Measurements from ENCODE around the gene LRRK2. TPM values are rescaled to one million over a fixed set of nuclear protein-coding genes. Genes with fewer than 3 reads are reported as not detected.

Gene LRRK2
- total and polyA plus RNA-seq, 10 of the 15 experiments (the other 5 are each of a cell fraction or from before 2014, with no cell fraction given), result 0.80 to 32.6 (median 1.4) TPM

GRCh38 chr12:40202095-40203059 is 22.4 kb upstream of the LRRK2 start (continued):
- TF ChIP-seq RFX5 (IDR thresholded peaks at IDR 0.05; ENCODE audit: low read depth, low read length), result no peak
- TF ChIP-seq ASH2L (IDR thresholded peaks at IDR 0.05; ENCODE audit: borderline replicate concordance, low read depth), result no peak
- peak; percentile 41; the same call in 1 of the 2 replicates for TF ChIP-seq BMI1 (IDR thresholded peaks at IDR 0.05; ENCODE audit: borderline replicate concordance)
- TF ChIP-seq ZNF24 (IDR thresholded peaks at IDR 0.05), result peak; percentile 66; the same call in 1 of the 2 replicates
- no peak for TF ChIP-seq CHD4 (IDR thresholded peaks at IDR 0.05)
- no peak for TF ChIP-seq EZH2 (IDR thresholded peaks at IDR 0.05; ENCODE audit: borderline replicate concordance, control insufficient read depth, low read depth, low read length)
- TF ChIP-seq SIN3A (IDR thresholded peaks at IDR 0.05; ENCODE audit: low read depth, low read length), result no peak

DNA sequence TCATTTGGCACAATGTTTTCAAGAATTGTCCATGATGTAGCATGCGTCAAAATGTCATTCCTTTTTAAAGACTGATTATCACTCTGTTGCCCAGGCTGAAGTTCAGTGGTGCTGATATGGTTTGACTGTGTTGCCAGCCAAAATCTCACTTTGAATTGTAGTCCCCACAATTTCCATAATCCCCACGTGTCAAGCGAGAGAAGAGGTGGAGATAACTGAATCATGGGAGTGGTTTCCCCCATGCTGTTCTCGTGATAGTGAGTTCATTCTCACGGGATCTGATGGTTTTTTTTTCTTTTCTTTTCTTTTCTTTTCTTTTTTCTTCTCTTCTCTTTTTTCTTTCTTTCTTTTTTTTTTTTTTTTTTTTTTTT is 21.8 kb upstream of the LRRK2 start:
- no peak for FAIRE-seq
- H2AFZ ChIP-seq (ENCODE audit: control insufficient read depth, low read depth, low read length), result no peak overlapping the region
- no peak for DNase-seq (ENCODE audit: low read depth, low spot score)

More for the DNA sequence above, 21.8 kb upstream of the LRRK2 start:
- in situ Hi-C loops (cut with MboI) (no loop called here), intact Hi-C loops (cut with micrococcal nuclease; ENCODE audit: unreplicated experiment) (no loop called here)
- WGBS (ENCODE audit: insufficient coverage, insufficient replicate concordance, low lambda C conversion rate, missing lambda C conversion rate), result 53% methylated on average over 5 of the region's 5 CpGs
- Histone ChIP-seq H3K27me3 (replicated peaks in 1 of 2; ENCODE audit: control insufficient read depth in 2 of 2, insufficient read depth in 2 of 2, low read length in 1 of 2) (no peaks in the 10 kb centered on the region), H3K27ac (ENCODE audit: control insufficient read depth, insufficient read depth) (no peak overlapping the region), H3K9ac (ENCODE audit: control insufficient read depth, insufficient read depth, low read length) (no peak overlapping the region), H3K79me2 (ENCODE audit: control insufficient read depth, insufficient read depth, low read length) (no peaks in the 10 kb centered on the region), H3K4me3 (no peak overlapping the region), H4K20me1 (ENCODE audit: control insufficient read depth, insufficient read depth) (no peaks in the 10 kb centered on the region), H3K4me1 (ENCODE audit: control insufficient read depth, insufficient read depth, low read length) (no peaks in the 10 kb centered on the region), H3K4me2 (ENCODE audit: control insufficient read depth, insufficient read depth) (no peak overlapping the region), H3K9me3 (replicated peaks; ENCODE audit: control insufficient read depth, insufficient read depth, low read length) (no peaks in the 10 kb centered on the region; the same call in 2 of the 3 replicates), H3K36me3 (ENCODE audit: control insufficient read depth in 2 of 2, insufficient read depth in 2 of 2, low read length in 1 of 2) (no peaks in the 10 kb centered on the region)
- CTCF ChIA-PET, result interaction anchor here (0.6 kb wide), 1 partner anchor 349 kb away, joined by 3 read pairs; no protein-coding TSS in a partner anchor
- BruUV-seq (replicated peaks), result no TSS peak
- RAD21 ChIA-PET (ENCODE audit: unreplicated experiment), result interaction anchor here (0.6 to 2.4 kb wide), 3 partner anchors 31 to 45 kb away, joined by 5 to 16 read pairs (median 7); no protein-coding TSS in a partner anchor
- SMC1A ChIA-PET (ENCODE audit: uncharacterized antibody, unreplicated experiment), result interaction anchor here (1.9 to 4.7 kb wide), 4 partner anchors 10 to 47 kb away, joined by 8 to 42 read pairs (median 12); partner anchors contain the start of gene LRRK2
- TF ChIP-seq CHD2 (IDR thresholded peaks at IDR 0.05; ENCODE audit: borderline replicate concordance, low read depth, low read length) (peak; percentile 57; the same call in 1 of the 2 replicates), GATAD2B (conservative IDR thresholded peaks at IDR 0.05; ENCODE audit: low read depth) (0 out of 2 replicates have a peak, but pooled peaks have one; percentile 15), RAD51 (IDR thresholded peaks at IDR 0.05) (peak; percentile 51; the same call in 1 of the 2 replicates)
- TF ChIP-seq, protein P1, sequence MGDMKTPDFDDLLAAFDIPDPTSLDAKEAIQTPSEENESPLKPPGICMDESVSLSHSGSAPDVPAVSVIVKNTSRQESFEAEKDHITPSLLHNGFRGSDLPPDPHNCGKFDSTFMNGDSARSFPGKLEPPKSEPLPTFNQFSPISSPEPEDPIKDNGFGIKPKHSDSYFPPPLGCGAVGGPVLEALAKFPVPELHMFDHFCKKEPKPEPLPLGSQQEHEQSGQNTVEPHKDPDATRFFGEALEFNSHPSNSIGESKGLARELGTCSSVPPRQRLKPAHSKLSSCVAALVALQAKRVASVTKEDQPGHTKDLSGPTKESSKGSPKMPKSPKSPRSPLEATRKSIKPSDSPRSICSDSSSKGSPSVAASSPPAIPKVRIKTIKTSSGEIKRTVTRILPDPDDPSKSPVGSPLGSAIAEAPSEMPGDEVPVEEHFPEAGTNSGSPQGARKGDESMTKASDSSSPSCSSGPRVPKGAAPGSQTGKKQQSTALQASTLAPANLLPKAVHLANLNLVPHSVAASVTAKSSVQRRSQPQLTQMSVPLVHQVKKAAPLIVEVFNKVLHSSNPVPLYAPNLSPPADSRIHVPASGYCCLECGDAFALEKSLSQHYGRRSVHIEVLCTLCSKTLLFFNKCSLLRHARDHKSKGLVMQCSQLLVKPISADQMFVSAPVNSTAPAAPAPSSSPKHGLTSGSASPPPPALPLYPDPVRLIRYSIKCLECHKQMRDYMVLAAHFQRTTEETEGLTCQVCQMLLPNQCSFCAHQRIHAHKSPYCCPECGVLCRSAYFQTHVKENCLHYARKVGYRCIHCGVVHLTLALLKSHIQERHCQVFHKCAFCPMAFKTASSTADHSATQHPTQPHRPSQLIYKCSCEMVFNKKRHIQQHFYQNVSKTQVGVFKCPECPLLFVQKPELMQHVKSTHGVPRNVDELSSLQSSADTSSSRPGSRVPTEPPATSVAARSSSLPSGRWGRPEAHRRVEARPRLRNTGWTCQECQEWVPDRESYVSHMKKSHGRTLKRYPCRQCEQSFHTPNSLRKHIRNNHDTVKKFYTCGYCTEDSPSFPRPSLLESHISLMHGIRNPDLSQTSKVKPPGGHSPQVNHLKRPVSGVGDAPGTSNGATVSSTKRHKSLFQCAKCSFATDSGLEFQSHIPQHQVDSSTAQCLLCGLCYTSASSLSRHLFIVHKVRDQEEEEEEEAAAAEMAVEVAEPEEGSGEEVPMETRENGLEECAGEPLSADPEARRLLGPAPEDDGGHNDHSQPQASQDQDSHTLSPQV (IDR thresholded peaks at IDR 0.05), result no peak
- ATAC-seq, result peak; percentile 86
- POLR2A ChIA-PET, result interaction anchor here (1.6 to 3.9 kb wide), 2 partner anchors 21 to 38 kb away, joined by 4 to 15 read pairs; partner anchors contain the start of gene LRRK2
